Mesothelial cell of epicardium (in vitro differentiated cells): Measurements from ENCODE around the gene PPM1N. TPM values are rescaled to one million over a fixed set of nuclear protein-coding genes. Genes with fewer than 3 reads are reported as not detected.
A peak's percentile ranks its signal among the peaks of the same experiment; 100 is the strongest.

Source experiments
- DNase-seq, 2 experiments: peaks; one replicate each; pipeline ENCODE4 v3.0.0; 2021; ENCODE audit warnings: low spot score in 2 of 2; ENCODE audit not compliant: unreplicated experiment in 2 of 2
- H3K27ac Mint-ChIP-seq: 2 replicates; pipeline ENCODE4 v1.8.0; 2021; ENCODE audit warnings: mixed read lengths
- H3K27me3 Mint-ChIP-seq: 2 replicates; pipeline ENCODE4 v1.8.0; 2021; ENCODE audit warnings: low read depth, mixed read lengths
- H3K36me3 Mint-ChIP-seq: 2 replicates; pipeline ENCODE4 v1.8.0; 2021; ENCODE audit warnings: mixed read lengths
- H3K4me1 Mint-ChIP-seq: 2 replicates; pipeline ENCODE4 v1.8.0; 2021; ENCODE audit warnings: mixed read lengths
- H3K4me3 Mint-ChIP-seq: 2 replicates; pipeline ENCODE4 v1.8.0; 2021; ENCODE audit warnings: mild to moderate bottlenecking, moderate library complexity, mixed read lengths
- H3K9me3 Mint-ChIP-seq: 2 replicates; pipeline ENCODE4 v1.8.0; 2021; ENCODE audit warnings: mixed read lengths
- total RNA-seq: library from RNA; stranded (reverse); gene quantifications from 3 replicates; pipeline ENCODE4 v1.2.1, GENCODE V29; 2021
- TF ChIP-seq, protein P1 (sequence below): fragments of 200-600 bp; sonication (generic); IDR thresholded peaks from one replicate; pipeline ENCODE4 v1.5.0; 2021; ENCODE audit warnings: antibody characterized with exemption; ENCODE audit not compliant: unreplicated experiment

PPM1N gene
- total RNA-seq, 1 donor from 2014 or later = 0.60 TPM

DNA sequence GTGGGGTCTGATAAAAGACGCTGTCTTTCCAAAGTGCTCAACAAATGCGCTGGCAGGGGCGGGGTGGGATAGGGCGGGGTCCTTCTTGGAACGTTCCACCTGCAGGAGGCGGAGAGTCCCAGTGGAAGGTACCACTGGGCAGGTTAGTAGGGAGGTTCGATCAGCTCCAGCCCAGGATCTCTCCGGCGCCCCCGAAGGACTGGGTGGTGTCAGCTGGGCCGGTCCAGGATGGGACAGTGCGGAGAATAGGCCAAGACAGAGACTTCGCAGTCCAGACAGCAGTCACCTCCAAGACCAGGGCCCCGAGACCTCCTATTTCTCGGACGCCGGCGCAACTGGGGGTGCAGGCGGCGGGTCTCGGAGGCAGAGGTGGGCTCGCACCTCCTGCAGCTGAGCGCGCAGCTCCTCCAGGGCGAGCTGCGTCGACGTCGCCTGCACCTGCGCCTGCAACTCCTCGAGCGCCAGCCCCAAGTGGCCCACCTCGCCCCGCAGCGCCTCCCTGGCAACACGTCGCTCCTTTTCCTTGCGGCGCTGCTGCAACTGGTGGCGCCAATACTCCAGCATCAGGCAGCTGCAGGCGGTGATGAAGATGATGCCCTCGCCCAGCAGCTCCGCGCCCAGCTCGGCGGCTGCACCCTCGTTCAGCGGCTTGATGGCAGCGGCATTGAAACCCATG, 30.6 kb downstream of the PPM1N start:
- peaks cover 16% of the 10 kb centered on the region for H3K36me3 Mint-ChIP-seq
- peaks cover 9% of the 10 kb centered on the region for H3K9me3 Mint-ChIP-seq
- TF ChIP-seq, protein P1, sequence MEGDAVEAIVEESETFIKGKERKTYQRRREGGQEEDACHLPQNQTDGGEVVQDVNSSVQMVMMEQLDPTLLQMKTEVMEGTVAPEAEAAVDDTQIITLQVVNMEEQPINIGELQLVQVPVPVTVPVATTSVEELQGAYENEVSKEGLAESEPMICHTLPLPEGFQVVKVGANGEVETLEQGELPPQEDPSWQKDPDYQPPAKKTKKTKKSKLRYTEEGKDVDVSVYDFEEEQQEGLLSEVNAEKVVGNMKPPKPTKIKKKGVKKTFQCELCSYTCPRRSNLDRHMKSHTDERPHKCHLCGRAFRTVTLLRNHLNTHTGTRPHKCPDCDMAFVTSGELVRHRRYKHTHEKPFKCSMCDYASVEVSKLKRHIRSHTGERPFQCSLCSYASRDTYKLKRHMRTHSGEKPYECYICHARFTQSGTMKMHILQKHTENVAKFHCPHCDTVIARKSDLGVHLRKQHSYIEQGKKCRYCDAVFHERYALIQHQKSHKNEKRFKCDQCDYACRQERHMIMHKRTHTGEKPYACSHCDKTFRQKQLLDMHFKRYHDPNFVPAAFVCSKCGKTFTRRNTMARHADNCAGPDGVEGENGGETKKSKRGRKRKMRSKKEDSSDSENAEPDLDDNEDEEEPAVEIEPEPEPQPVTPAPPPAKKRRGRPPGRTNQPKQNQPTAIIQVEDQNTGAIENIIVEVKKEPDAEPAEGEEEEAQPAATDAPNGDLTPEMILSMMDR = no peak
- H3K4me1 Mint-ChIP-seq = peaks cover 14% of the 10 kb centered on the region
- H3K4me3 Mint-ChIP-seq = peak overlapping the region; percentile 73
- peak in 1 of 2 experiments; percentile 55 for DNase-seq
- peaks cover 23% of the 10 kb centered on the region for H3K27me3 Mint-ChIP-seq
- H3K27ac Mint-ChIP-seq = no peak overlapping the region

DNA sequence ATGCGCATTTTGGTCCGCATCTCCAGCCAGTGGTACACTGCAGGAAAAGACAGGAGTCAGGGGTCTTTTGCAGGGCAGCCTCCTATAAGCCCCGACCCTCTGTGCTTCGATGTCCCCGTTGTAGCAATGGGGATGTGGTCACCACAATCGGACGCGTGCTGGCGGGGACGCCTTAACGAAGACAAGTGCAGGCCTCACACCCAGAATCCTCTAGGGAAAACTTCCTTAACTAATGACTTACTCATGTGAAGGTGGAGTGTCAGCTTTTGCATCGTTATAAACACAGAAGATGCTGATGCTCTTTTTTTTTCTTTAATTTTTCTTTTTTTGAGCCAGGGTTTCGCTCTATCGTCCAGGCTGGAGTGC, 31.2 kb downstream of the PPM1N start:
- Mint-ChIP-seq H3K27ac (no peak overlapping the region), H3K4me3 (peak overlapping the region; percentile 73), H3K4me1 (peaks cover 14% of the 10 kb centered on the region), H3K27me3 (peaks cover 23% of the 10 kb centered on the region), H3K9me3 (peaks cover 9% of the 10 kb centered on the region), H3K36me3 (peaks cover 15% of the 10 kb centered on the region)
- no peak for DNase-seq
- TF ChIP-seq, protein P1 = no peak

- H3K27ac Mint-ChIP-seq = no peak overlapping the region
- H3K36me3 Mint-ChIP-seq = peaks cover 9% of the 10 kb centered on the region
- H3K27me3 Mint-ChIP-seq = peaks cover 23% of the 10 kb centered on the region
- DNase-seq = no peak
- H3K4me1 Mint-ChIP-seq = peaks cover 14% of the 10 kb centered on the region
- peaks cover 13% of the 10 kb centered on the region for H3K9me3 Mint-ChIP-seq
- H3K4me3 Mint-ChIP-seq = no peak overlapping the region
- TF ChIP-seq, protein P1 = no peak
Measured at GRCh38 chr19:45531349-45531748, 33.1 kb downstream of the PPM1N start.

GRCh38 chr19:45539459-45539858, 41.2 kb downstream of the PPM1N start:
- no peaks in the 10 kb centered on the region for H3K27me3 Mint-ChIP-seq
- H3K27ac Mint-ChIP-seq = no peak overlapping the region
- H3K9me3 Mint-ChIP-seq = peaks cover 8% of the 10 kb centered on the region
- no peak for DNase-seq
- TF ChIP-seq, protein P1 = no peak
- peaks cover 4% of the 10 kb centered on the region for H3K36me3 Mint-ChIP-seq
- no peaks in the 10 kb centered on the region for H3K4me1 Mint-ChIP-seq
- H3K4me3 Mint-ChIP-seq = no peak overlapping the region

GRCh38 chr19:45542234-45542668, 44.0 kb downstream of the PPM1N start:
- H3K4me3 Mint-ChIP-seq = no peak overlapping the region
- TF ChIP-seq, protein P1 = no peak
- no peak overlapping the region for H3K27ac Mint-ChIP-seq
- no peaks in the 10 kb centered on the region for H3K9me3 Mint-ChIP-seq
- H3K36me3 Mint-ChIP-seq = no peaks in the 10 kb centered on the region
- H3K4me1 Mint-ChIP-seq = no peaks in the 10 kb centered on the region
- H3K27me3 Mint-ChIP-seq = no peaks in the 10 kb centered on the region
- no peak for DNase-seq
